COLO668 (cell line): ENCODE data around the gene GNAT3.

ENCODE experiments used
- DNase-seq: peaks from one replicate; lab custom pipeline; 2025; ENCODE audit not compliant: unreplicated experiment; lab: John Stamatoyannopoulos, UW

The GNAT3 gene

GRCh38 chr7:80428161-80429054, 83.5 kb downstream of the GNAT3 start:
- peak; percentile 4 for DNase-seq

GRCh38 chr7:80427218-80427617, 84.6 kb downstream of the GNAT3 start:
- no peak for DNase-seq

- no peak for DNase-seq
Measured at GRCh38 chr7:80420876-80421275, 91.0 kb downstream of the GNAT3 start.

- DNase-seq: no peak
Measured at GRCh38 chr7:80417211-80417793, 94.6 kb downstream of the GNAT3 start.

- no peak for DNase-seq
Measured at GRCh38 chr7:80415522-80415921, 96.3 kb downstream of the GNAT3 start.

GRCh38 chr7:80415114-80415513, 96.8 kb downstream of the GNAT3 start:
- no peak for DNase-seq

GRCh38 chr7:80414331-80414730, 97.5 kb downstream of the GNAT3 start:
- no peak for DNase-seq

- DNase-seq: no peak
Measured at GRCh38 chr7:80413383-80413945, 98.4 kb downstream of the GNAT3 start.

- DNase-seq: no peak
Measured at GRCh38 chr7:80412842-80413241, 99.0 kb downstream of the GNAT3 start.

GRCh38 chr7:80411621-80412020, 100.2 kb downstream of the GNAT3 start:
- DNase-seq: no peak

- no peak for DNase-seq
Measured at GRCh38 chr7:80410081-80410480, 101.8 kb downstream of the GNAT3 start.
